ENCODE measurements around the gene OLFM2.

OLFM2 gene

DNA sequence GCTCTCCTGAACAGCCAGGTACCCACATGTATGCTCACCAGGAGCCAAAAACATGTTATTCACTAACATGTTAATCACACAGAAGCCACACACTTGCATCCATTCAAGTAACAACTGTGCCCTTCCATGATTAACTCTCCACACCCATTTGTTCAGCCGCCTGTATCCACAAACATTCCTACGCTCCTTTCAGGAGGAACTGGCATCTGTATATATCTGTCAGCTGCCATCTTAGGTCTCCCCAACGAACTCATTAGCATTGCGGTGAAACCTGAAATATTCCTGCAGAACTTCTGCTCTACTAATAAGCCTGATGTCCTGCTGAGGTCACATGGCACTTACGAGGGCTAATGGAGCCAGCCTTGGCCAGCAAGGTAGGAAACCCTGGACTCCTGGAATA lies 33.0 kb downstream of the OLFM2 start:
- H3K9me3 ChIP-seq (ENCODE audit: insufficient read depth, low read length) = no peaks in the 10 kb centered on the region
- H3K27me3 ChIP-seq (ENCODE audit: insufficient read depth, insufficient read length) = no peaks in the 10 kb centered on the region
- no peak overlapping the region for H3K4me3 ChIP-seq (ENCODE audit: insufficient read length, low read depth)
- TF ChIP-seq YY1 (IDR thresholded peaks at IDR 0.05; ENCODE audit: insufficient read depth, insufficient read length) (no peak), ZNF274 (IDR thresholded peaks at IDR 0.05; ENCODE audit: low read depth, low read length) (no peak), SUZ12 (IDR thresholded peaks at IDR 0.05; ENCODE audit: extremely low read depth, insufficient read depth, insufficient read length) (no peak)
- no peak overlapping the region for H3K9ac ChIP-seq (ENCODE audit: insufficient read length, low read depth)
- H3K4me1 ChIP-seq (ENCODE audit: insufficient read depth, insufficient read length) = peaks cover 11% of the 10 kb centered on the region
- DNase-seq (ENCODE audit: low read depth, low spot score) = no peak
- peaks cover 3% of the 10 kb centered on the region for H3K36me3 ChIP-seq (ENCODE audit: insufficient read depth, insufficient read length, low read length)

DNA sequence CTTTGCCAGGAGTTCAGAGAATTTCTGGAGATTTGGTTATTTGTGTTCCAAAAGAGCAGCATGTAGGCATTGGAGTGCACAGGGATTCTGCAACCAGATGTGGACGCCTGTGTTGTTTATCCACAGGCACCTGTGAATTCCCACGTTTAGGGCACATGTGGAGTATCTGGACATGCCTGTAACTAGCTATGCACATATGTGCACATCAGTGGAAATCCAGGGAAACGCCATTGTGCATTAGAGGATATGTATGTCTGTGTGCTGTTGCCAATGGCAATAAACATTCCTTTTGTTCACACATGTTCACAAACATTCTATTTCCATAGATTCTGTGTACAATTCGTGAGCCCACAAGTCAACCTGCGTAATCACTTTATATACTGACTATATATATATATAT lies 34.7 kb downstream of the OLFM2 start:
- TF ChIP-seq YY1 (IDR thresholded peaks at IDR 0.05; ENCODE audit: insufficient read depth, insufficient read length) = no peak
- TF ChIP-seq ZNF274 (IDR thresholded peaks at IDR 0.05; ENCODE audit: low read depth, low read length) = no peak
- TF ChIP-seq SUZ12 (IDR thresholded peaks at IDR 0.05; ENCODE audit: extremely low read depth, insufficient read depth, insufficient read length) = no peak
- H3K9me3 ChIP-seq (ENCODE audit: insufficient read depth, low read length) = no peaks in the 10 kb centered on the region
- DNase-seq (ENCODE audit: low read depth, low spot score) = no peak
- H3K4me3 ChIP-seq (ENCODE audit: insufficient read length, low read depth) = no peak overlapping the region
- H3K4me1 ChIP-seq (ENCODE audit: insufficient read depth, insufficient read length) = peaks cover 11% of the 10 kb centered on the region
- H3K27me3 ChIP-seq (ENCODE audit: insufficient read depth, insufficient read length) = no peaks in the 10 kb centered on the region
- peak overlapping the region; percentile 10 for H3K9ac ChIP-seq (ENCODE audit: insufficient read length, low read depth)
- H3K36me3 ChIP-seq (ENCODE audit: insufficient read depth, insufficient read length, low read length) = peaks cover 3% of the 10 kb centered on the region

DNA sequence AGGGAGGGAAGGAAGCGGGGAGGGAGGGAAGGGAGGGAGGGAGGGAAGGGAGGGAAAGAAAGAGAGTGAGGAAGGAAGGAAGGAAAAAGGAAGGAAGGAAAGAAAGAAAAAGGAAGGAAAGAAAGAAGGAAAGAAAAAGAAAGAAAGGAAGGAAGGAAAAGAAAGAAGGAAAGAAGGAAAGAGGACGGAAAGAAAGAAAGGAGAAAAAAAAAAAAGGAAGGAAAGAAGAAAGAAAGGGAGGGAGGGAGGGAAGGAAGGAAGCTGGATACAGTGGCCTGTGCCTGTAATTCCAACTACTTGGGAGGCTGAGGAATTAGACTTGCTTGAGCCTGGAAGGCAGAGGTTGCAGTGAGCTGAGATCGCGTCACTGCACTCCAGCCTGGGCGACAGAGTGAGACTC lies 35.3 kb downstream of the OLFM2 start:
- Histone ChIP-seq H3K9me3 (ENCODE audit: insufficient read depth, low read length) (no peaks in the 10 kb centered on the region), H3K4me3 (ENCODE audit: insufficient read length, low read depth) (no peak overlapping the region), H3K9ac (ENCODE audit: insufficient read length, low read depth) (no peak overlapping the region), H3K4me1 (ENCODE audit: insufficient read depth, insufficient read length) (peaks cover 7% of the 10 kb centered on the region), H3K27me3 (ENCODE audit: insufficient read depth, insufficient read length) (no peaks in the 10 kb centered on the region), H3K36me3 (ENCODE audit: insufficient read depth, insufficient read length, low read length) (peaks cover 3% of the 10 kb centered on the region)
- TF ChIP-seq SUZ12 (IDR thresholded peaks at IDR 0.05; ENCODE audit: extremely low read depth, insufficient read depth, insufficient read length) = no peak
- no peak for TF ChIP-seq ZNF274 (IDR thresholded peaks at IDR 0.05; ENCODE audit: low read depth, low read length)
- no peak for DNase-seq (ENCODE audit: low read depth, low spot score)

DNA sequence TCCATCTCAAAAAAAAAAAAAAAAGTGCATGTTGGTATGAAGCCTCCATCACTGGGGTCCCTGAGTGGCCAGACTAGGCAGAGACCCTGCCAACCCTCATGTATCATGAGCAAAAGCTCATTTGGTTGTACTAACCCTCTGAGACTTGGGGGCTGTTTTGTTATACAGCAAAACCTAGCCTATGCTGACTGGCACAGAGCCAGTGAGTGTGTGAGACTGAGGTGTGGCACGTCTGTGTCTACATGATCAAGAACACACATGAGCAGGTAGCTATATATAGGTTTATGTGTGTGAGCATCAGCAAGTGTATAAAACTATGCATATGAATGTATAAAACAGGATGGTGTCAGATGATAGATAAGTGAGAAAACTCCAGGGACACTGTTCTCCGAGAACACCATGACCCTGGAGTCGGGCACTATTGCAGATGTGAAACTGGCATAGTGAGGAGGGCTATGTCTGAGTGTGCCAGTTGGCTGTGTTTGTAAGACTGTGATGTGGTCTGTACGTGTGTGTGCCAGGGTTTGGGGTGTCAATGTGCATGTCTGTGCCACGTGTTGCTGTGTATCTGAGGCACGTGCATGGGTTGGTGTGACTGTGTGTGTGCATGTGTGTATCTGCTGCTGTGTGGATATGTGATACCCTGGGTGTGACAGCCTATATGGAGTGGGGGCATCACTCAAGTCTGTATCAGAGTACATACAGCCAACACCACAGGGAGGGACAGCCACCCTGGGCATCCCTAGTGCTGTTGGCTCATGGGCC lies 44.5 kb downstream of the OLFM2 start:
- no peaks in the 10 kb centered on the region for H3K9me3 ChIP-seq (ENCODE audit: insufficient read depth, low read length)
- H3K9ac ChIP-seq (ENCODE audit: insufficient read length, low read depth) = no peak overlapping the region
- H3K4me1 ChIP-seq (ENCODE audit: insufficient read depth, insufficient read length) = no peaks in the 10 kb centered on the region
- no peaks in the 10 kb centered on the region for H3K36me3 ChIP-seq (ENCODE audit: insufficient read depth, insufficient read length, low read length)
- TF ChIP-seq ZNF274 (IDR thresholded peaks at IDR 0.05; ENCODE audit: low read depth, low read length) = no peak
- no peak for TF ChIP-seq YY1 (IDR thresholded peaks at IDR 0.05; ENCODE audit: insufficient read depth, insufficient read length)
- TF ChIP-seq SUZ12 (IDR thresholded peaks at IDR 0.05; ENCODE audit: extremely low read depth, insufficient read depth, insufficient read length) = no peak
- H3K4me3 ChIP-seq (ENCODE audit: insufficient read length, low read depth) = no peak overlapping the region
- H3K27me3 ChIP-seq (ENCODE audit: insufficient read depth, insufficient read length) = no peaks in the 10 kb centered on the region
- no peak for DNase-seq (ENCODE audit: low read depth, low spot score)

DNA sequence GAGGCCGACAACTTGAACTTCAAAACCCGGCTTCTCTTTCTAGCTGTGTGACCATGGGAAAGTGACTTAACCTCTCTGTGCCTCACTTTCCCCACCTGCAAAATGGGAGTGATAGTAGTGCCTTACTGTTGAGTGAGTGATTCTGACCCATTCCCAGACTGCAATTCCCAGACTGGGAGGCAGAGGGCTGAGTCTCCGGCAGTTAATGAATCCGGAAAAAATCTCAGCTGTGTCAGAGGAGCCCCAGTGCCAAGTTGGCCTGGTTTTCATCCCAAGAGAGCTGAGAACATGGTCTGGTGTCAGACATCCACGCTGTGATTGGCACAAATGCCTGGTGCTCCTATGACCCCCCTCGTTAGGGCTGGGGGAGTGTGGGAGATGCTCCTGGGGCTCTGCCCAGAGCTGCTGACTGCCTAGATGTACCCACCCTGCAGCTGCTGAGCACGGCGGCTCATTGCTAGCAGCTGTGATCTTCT lies 51.2 kb downstream of the OLFM2 start:
- no peaks in the 10 kb centered on the region for H3K27me3 ChIP-seq (ENCODE audit: insufficient read depth, insufficient read length)
- H3K36me3 ChIP-seq (ENCODE audit: insufficient read depth, insufficient read length, low read length) = no peaks in the 10 kb centered on the region
- no peak overlapping the region for H3K4me3 ChIP-seq (ENCODE audit: insufficient read length, low read depth)
- no peak for TF ChIP-seq YY1 (IDR thresholded peaks at IDR 0.05; ENCODE audit: insufficient read depth, insufficient read length)
- TF ChIP-seq ZNF274 (IDR thresholded peaks at IDR 0.05; ENCODE audit: low read depth, low read length) = no peak
- TF ChIP-seq SUZ12 (IDR thresholded peaks at IDR 0.05; ENCODE audit: extremely low read depth, insufficient read depth, insufficient read length) = no peak
- no peaks in the 10 kb centered on the region for H3K9me3 ChIP-seq (ENCODE audit: insufficient read depth, low read length)
- DNase-seq (ENCODE audit: low read depth, low spot score) = no peak
- H3K9ac ChIP-seq (ENCODE audit: insufficient read length, low read depth) = no peak overlapping the region
- H3K4me1 ChIP-seq (ENCODE audit: insufficient read depth, insufficient read length) = peaks cover 5% of the 10 kb centered on the region

DNA sequence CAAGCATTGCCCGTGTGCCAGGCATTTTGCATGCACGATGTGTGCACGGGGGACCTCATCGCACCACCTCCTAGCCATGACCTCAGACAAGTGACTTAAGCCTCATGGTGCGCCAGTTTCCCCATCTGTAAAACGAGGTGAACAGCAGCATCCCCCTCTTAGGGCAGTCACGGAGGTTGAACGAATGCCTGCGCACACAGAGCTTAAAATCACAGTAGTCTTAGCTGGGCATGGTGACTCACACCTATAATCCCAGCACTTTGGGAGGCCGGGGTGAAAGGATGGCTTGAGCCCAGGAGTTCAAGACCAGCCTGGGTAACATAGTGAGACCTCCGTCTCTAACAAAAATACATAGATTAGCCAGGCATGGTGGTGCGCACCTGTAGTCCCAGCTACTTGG lies 52.6 kb downstream of the OLFM2 start:
- DNase-seq (ENCODE audit: low read depth, low spot score) = no peak
- no peak for TF ChIP-seq SUZ12 (IDR thresholded peaks at IDR 0.05; ENCODE audit: extremely low read depth, insufficient read depth, insufficient read length)
- TF ChIP-seq ZNF274 (IDR thresholded peaks at IDR 0.05; ENCODE audit: low read depth, low read length) = no peak
- no peak for TF ChIP-seq YY1 (IDR thresholded peaks at IDR 0.05; ENCODE audit: insufficient read depth, insufficient read length)
- Histone ChIP-seq H3K4me3 (ENCODE audit: insufficient read length, low read depth) (no peak overlapping the region), H3K27me3 (ENCODE audit: insufficient read depth, insufficient read length) (no peaks in the 10 kb centered on the region), H3K36me3 (ENCODE audit: insufficient read depth, insufficient read length, low read length) (no peaks in the 10 kb centered on the region), H3K9me3 (ENCODE audit: insufficient read depth, low read length) (no peaks in the 10 kb centered on the region), H3K4me1 (ENCODE audit: insufficient read depth, insufficient read length) (peaks cover 5% of the 10 kb centered on the region), H3K9ac (ENCODE audit: insufficient read length, low read depth) (peak overlapping the region; percentile 51)

DNA sequence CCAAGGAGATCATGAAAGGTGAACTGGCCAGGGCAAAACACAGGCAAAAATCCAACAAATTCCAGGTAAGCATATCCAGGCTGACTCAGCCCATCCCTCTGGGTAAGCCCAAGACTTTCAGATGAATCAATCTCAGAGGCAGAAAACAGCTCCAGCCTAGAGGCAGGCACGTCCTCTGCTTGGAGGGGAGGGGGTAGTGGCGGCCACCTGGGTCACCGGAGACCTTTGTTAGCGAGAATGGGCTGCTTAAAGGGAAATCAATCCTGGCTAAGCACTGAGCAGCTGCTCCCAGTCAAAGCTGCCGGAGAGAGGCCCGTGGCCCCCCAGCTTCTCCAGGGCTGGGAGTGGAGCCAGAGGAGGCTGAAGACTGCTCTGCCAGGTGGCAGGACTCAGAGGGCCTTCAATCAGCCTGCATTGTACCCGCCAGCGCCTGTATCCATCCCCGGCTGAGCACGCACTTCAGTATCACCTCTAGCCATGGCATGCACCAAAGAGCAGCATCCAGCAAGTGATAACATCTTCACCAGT lies 53.0 kb downstream of the OLFM2 start:
- H3K9me3 ChIP-seq (ENCODE audit: insufficient read depth, low read length) = no peaks in the 10 kb centered on the region
- no peaks in the 10 kb centered on the region for H3K36me3 ChIP-seq (ENCODE audit: insufficient read depth, insufficient read length, low read length)
- H3K27me3 ChIP-seq (ENCODE audit: insufficient read depth, insufficient read length) = no peaks in the 10 kb centered on the region
- peaks cover 5% of the 10 kb centered on the region for H3K4me1 ChIP-seq (ENCODE audit: insufficient read depth, insufficient read length)
- no peak for TF ChIP-seq ZNF274 (IDR thresholded peaks at IDR 0.05; ENCODE audit: low read depth, low read length)
- TF ChIP-seq SUZ12 (IDR thresholded peaks at IDR 0.05; ENCODE audit: extremely low read depth, insufficient read depth, insufficient read length) = no peak
- TF ChIP-seq YY1 (IDR thresholded peaks at IDR 0.05; ENCODE audit: insufficient read depth, insufficient read length) = no peak
- DNase-seq (ENCODE audit: low read depth, low spot score) = peak; percentile 27
- H3K4me3 ChIP-seq (ENCODE audit: insufficient read length, low read depth) = no peak overlapping the region
- peak overlapping the region; percentile 51 for H3K9ac ChIP-seq (ENCODE audit: insufficient read length, low read depth)
